HepG2 (cell line): Measurements from ENCODE around the gene MAP3K19. TPM values are rescaled to one million over a fixed set of nuclear protein-coding genes. Genes with fewer than 3 reads are reported as not detected.
A peak's percentile ranks its signal among the peaks of the same experiment; 100 is the strongest.

Source experiments
- BCLAF1 ChIP-seq: fragments of 450-650 bp; IDR thresholded peaks from 2 replicates; pipeline ENCODE4 v1.6.1; 2017; ENCODE audit warnings: mild to moderate bottlenecking
- CHD4 ChIP-seq: fragments of 200-600 bp; sonication (generic); IDR thresholded peaks from 2 replicates; pipeline ENCODE4 v1.7.0; 2017; ENCODE audit warnings: mild to moderate bottlenecking, low read length, borderline replicate concordance
- DBP ChIP-seq: sonication (generic); formaldehyde crosslinking; IDR thresholded peaks from 2 replicates; pipeline ENCODE4 v1.4.0; 2020; ENCODE audit warnings: missing genetic modification reagents; ENCODE audit errors: not compliant biosample characterization
- DNMT1 ChIP-seq: sonication (generic); formaldehyde crosslinking; IDR thresholded peaks from 2 replicates; pipeline ENCODE4 v1.5.1; 2020; ENCODE audit warnings: mild to moderate bottlenecking, missing genetic modification reagents
- FOXA3 ChIP-seq: IDR thresholded peaks from 2 replicates; pipeline ENCODE4 v1.6.1; 2016; ENCODE audit warnings: missing genetic modification reagents, missing compliant biosample characterization
- GTF2F1 ChIP-seq: fragments of 150-350 bp; IDR thresholded peaks from 2 replicates; pipeline ENCODE4 v1.6.1; 2014; ENCODE audit warnings: low read length
- HNRNPL ChIP-seq: fragments of 200-400 bp; formaldehyde crosslinking; IDR thresholded peaks from 2 replicates; pipeline ENCODE4 v1.6.1; 2017; ENCODE audit warnings: mild to moderate bottlenecking, low read depth, low read length
- KDM2A ChIP-seq: sonication (generic); formaldehyde crosslinking; IDR thresholded peaks from 2 replicates; pipeline ENCODE4 v1.4.0; 2020; ENCODE audit warnings: low read depth, missing genetic modification reagents, borderline replicate concordance
- KDM6A ChIP-seq: IDR thresholded peaks from 2 replicates; pipeline ENCODE4 v1.6.1; 2016; ENCODE audit warnings: low read depth
- MED8 ChIP-seq: sonication (generic); formaldehyde crosslinking; IDR thresholded peaks from 2 replicates; pipeline ENCODE4 v1.8.1; 2023; ENCODE audit warnings: mild to moderate bottlenecking, missing genetic modification reagents; ENCODE audit not compliant: insufficient replicate concordance
- NCOR1 ChIP-seq: fragments of 200-600 bp; sonication (generic); IDR thresholded peaks from 2 replicates; pipeline ENCODE4 v1.7.0; 2017; ENCODE audit warnings: antibody characterized with exemption, low read length, borderline replicate concordance
- NFIB ChIP-seq: sonication (generic); formaldehyde crosslinking; IDR thresholded peaks from 2 replicates; pipeline ENCODE4 v1.9.0; 2021; ENCODE audit warnings: missing genetic modification reagents, mild to moderate bottlenecking, borderline replicate concordance
- SMAD3 ChIP-seq: sonication (generic); formaldehyde crosslinking; IDR thresholded peaks from 2 replicates; pipeline ENCODE4 v1.4.0; 2020; ENCODE audit warnings: missing genetic modification reagents
- SMC3 ChIP-seq: IDR thresholded peaks from 2 replicates; pipeline ENCODE4 v1.6.1; 2011; ENCODE audit warnings: low read length, improper control_type of control experiment
- SRY ChIP-seq: sonication (generic); formaldehyde crosslinking; IDR thresholded peaks from 2 replicates; pipeline ENCODE4 v1.8.0; 2022; ENCODE audit warnings: mild to moderate bottlenecking, missing genetic modification reagents
- THAP11 ChIP-seq: IDR thresholded peaks from 2 replicates; pipeline ENCODE4 v1.6.1; 2016; ENCODE audit warnings: missing biosample characterization, missing genetic modification reagents
- ZGPAT ChIP-seq: IDR thresholded peaks from 2 replicates; pipeline ENCODE4 v1.6.1; 2016; ENCODE audit warnings: mild to moderate bottlenecking
- ZNF138 ChIP-seq: sonication (generic); formaldehyde crosslinking; IDR thresholded peaks from 2 replicates; pipeline ENCODE4 v1.5.0; 2020; ENCODE audit warnings: mild to moderate bottlenecking, low read depth, missing genetic modification reagents
- ZNF234 ChIP-seq: sonication (generic); formaldehyde crosslinking; conservative IDR thresholded peaks from 2 replicates; pipeline ENCODE4 v1.5.1; 2020; ENCODE audit warnings: mild to moderate bottlenecking, missing genetic modification reagents
- ZNF260 ChIP-seq: sonication (generic); formaldehyde crosslinking; IDR thresholded peaks from 2 replicates; pipeline ENCODE4 v1.4.0; 2020; ENCODE audit warnings: missing genetic modification reagents, low read depth, mild to moderate bottlenecking, borderline replicate concordance
- ZNF567 ChIP-seq: sonication (generic); formaldehyde crosslinking; IDR thresholded peaks from 2 replicates; pipeline ENCODE4 v1.8.1; 2023; ENCODE audit warnings: mild to moderate bottlenecking, missing genetic modification reagents, borderline replicate concordance
- ZNF639 ChIP-seq: conservative IDR thresholded peaks from 2 replicates; pipeline ENCODE4 v1.6.1; 2018; ENCODE audit warnings: missing genetic modification reagents
- ZNF652 ChIP-seq: IDR thresholded peaks from 2 replicates; pipeline ENCODE4 v1.6.1; 2016; ENCODE audit warnings: low read depth, borderline replicate concordance
- ZNF766 ChIP-seq: sonication (generic); formaldehyde crosslinking; IDR thresholded peaks from 2 replicates; pipeline ENCODE4 v1.5.0; 2020; ENCODE audit warnings: missing genetic modification reagents, borderline replicate concordance
- ZNF816 ChIP-seq: sonication (generic); formaldehyde crosslinking; IDR thresholded peaks from 2 replicates; pipeline ENCODE4 v1.8.0; 2022; ENCODE audit warnings: missing genetic modification reagents, mild to moderate bottlenecking, borderline replicate concordance
- polyA plus RNA-seq, 8 experiments: library from polyadenylated mRNA; depleted of rRNA in 3 of 8; stranded (reverse) in 7 of 8; unstranded in 1 of 8; fragments of >200 nt; fragmentation: Illumina TruSeq in 4 of 8; extraction: Trizol in 4 of 8; gene quantifications; 2 replicates each; pipeline versions ENCODE4 v1.2.1 to v1.2.3, GENCODE V29; 2011 to 2016; ENCODE audit warnings: low read depth in 4 of 8, missing spikeins in 1 of 8, mixed read lengths in 1 of 8; ENCODE audit not compliant: insufficient read depth in 1 of 8
- total RNA-seq, 5 experiments: library from RNA; depleted of rRNA; stranded (reverse); fragments of >200 nt; fragmentation: Illumina TruSeq; extraction: Trizol; gene quantifications; 2 replicates each; pipeline ENCODE4 v1.2.3, GENCODE V29; 2016; ENCODE audit warnings: low read depth in 1 of 5

MAP3K19 gene
- total and polyA plus RNA-seq, 2 of the 13 experiments (the other 11 are each of a cell fraction or from before 2014, with no cell fraction given) = not detected

GRCh38 chr2:134919341-134920210 is 127.7 kb downstream of the MAP3K19 start (continued):
- TF ChIP-seq ZGPAT (no peak), SMAD3 (CRISPR knock-in tag) (no peak), BCLAF1 (no peak), ZNF234 (CRISPR knock-in tag) (no peak), GTF2F1 (no peak), KDM2A (no peak), ZNF138 (no peak), ZNF639 (CRISPR knock-in tag) (no peak), DBP (no peak), CHD4 (no peak), SMC3 (no peak), FOXA3 (CRISPR knock-in tag) (no peak), ZNF260 (CRISPR knock-in tag) (no peak), ZNF652 (CRISPR knock-in tag) (no peak), NFIB (CRISPR knock-in tag) (no peak), MED8 (CRISPR knock-in tag) (no peak), SRY (CRISPR knock-in tag) (no peak), ZNF766 (no peak), ZNF567 (CRISPR knock-in tag) (no peak), KDM6A (no peak), NCOR1 (no peak), ZNF816 (CRISPR knock-in tag) (no peak), THAP11 (CRISPR knock-in tag) (no peak), HNRNPL (0 out of 2 replicates have a peak, but pooled peaks have one; percentile 7), DNMT1 (CRISPR knock-in tag) (no peak)
